ENCODE measurements around the gene UBL7. TPM values are rescaled to one million over a fixed set of nuclear protein-coding genes. Genes with fewer than 3 reads are reported as not detected.
A peak's percentile ranks its signal among the peaks of the same experiment; 100 is the strongest.

UBL7 gene
- total and polyA plus RNA-seq, 8 donors = 32.7 to 68.3 (median 60.1) TPM

GRCh38 chr15:74403588-74403919, 57.4 kb downstream of the UBL7 start:
- Histone ChIP-seq H3K27ac (peak overlapping the region in 1 of 2 donors; percentile 72), H3K36me3 (no peaks in the 10 kb centered on the region), H3K27me3 (peaks cover 0 to 8% of the 10 kb centered on the region in 2 donors), H3K4me3 (no peak overlapping the region), H3K4me1 (peaks cover 5 to 37% of the 10 kb centered on the region in 2 donors), H3K9me3 (no peaks in the 10 kb centered on the region)
- ATAC-seq (no peak), DNase-seq (no peak)
- no peak for TF ChIP-seq CTCF (IDR thresholded peaks at IDR 0.05)
- intact Hi-C loops (cut with DNase I) = no loop called here

DNA sequence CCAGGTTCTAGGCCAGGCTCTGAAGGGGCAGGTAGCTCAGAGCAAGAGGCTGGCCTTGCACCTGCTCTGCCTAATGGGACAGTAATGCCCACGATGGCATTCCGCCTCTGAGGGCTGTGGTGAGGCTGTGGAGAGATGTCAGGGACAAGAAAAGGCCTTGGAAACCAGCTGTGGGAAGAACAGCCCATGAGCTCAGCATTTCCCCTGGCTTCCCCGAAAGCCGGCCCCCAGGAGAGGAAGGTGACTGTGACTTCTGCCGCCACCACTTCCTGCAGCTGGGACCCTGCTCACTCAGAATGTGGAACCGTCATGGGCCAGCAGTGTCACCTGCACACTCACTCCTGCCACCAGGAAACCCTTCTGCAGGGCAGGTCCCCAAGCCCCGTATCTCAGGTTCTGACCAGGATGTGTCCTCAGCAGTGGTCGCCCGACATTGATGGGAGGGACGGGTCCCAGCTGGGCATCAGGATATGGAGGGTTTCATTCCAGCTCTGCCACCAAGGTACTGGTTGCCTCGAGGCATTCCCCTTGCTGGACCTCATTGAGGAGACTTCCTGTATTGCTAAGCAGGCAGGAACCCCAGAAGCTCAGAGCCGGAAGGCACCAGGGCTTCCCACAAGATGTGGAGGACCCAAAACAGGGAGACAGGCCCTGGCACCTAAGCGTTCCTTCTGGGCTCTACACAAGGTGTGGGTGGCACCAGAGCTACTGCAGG, 57.9 kb downstream of the UBL7 start:
- TF ChIP-seq CTCF (IDR thresholded peaks at IDR 0.05) = no peak
- Histone ChIP-seq H3K4me3 (no peak overlapping the region), H3K9me3 (no peaks in the 10 kb centered on the region), H3K36me3 (no peaks in the 10 kb centered on the region), H3K27me3 (peaks cover 0 to 8% of the 10 kb centered on the region in 2 donors), H3K4me1 (peaks cover 5 to 37% of the 10 kb centered on the region in 2 donors), H3K27ac (peak overlapping the region in 1 of 2 donors; percentile 72)
- peak in 1 of 4 donors; percentile 85 for DNase-seq
- no peak for ATAC-seq
- intact Hi-C loops (cut with DNase I) = no loop called here

DNA sequence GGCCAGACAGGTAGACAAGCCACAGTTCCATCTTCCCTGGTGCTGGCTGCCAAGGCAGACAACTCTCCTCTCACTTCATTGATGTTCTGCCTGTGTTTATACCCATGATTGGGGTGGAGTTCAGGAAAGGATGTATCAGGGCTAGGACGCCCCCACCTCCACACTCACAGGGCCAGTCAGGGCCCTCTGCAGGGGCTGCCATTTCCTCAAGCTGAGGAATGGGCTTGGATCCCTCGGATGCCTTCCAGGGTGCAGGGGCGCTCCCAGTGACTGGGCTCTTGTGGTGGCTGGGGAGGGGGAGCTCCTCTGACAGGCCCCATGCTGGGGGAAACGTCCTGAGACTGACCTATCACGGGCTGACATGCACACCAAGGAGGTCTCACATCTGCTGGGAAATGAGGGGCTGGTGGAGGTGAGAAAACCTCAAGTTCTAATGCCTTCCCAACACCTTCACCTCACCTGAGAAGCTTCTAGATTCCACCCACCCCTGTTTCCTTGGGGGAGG, 58.6 kb downstream of the UBL7 start:
- peaks cover 5 to 37% of the 10 kb centered on the region in 2 donors for H3K4me1 ChIP-seq
- no peak for DNase-seq
- intact Hi-C loops (cut with DNase I) = no loop called here
- H3K36me3 ChIP-seq = no peaks in the 10 kb centered on the region
- H3K27ac ChIP-seq = peak overlapping the region in 1 of 2 donors; percentile 72
- no peak for ATAC-seq
- peaks cover 0 to 8% of the 10 kb centered on the region in 2 donors for H3K27me3 ChIP-seq
- H3K9me3 ChIP-seq = no peaks in the 10 kb centered on the region
- no peak overlapping the region for H3K4me3 ChIP-seq
- TF ChIP-seq CTCF (IDR thresholded peaks at IDR 0.05) = no peak

DNA sequence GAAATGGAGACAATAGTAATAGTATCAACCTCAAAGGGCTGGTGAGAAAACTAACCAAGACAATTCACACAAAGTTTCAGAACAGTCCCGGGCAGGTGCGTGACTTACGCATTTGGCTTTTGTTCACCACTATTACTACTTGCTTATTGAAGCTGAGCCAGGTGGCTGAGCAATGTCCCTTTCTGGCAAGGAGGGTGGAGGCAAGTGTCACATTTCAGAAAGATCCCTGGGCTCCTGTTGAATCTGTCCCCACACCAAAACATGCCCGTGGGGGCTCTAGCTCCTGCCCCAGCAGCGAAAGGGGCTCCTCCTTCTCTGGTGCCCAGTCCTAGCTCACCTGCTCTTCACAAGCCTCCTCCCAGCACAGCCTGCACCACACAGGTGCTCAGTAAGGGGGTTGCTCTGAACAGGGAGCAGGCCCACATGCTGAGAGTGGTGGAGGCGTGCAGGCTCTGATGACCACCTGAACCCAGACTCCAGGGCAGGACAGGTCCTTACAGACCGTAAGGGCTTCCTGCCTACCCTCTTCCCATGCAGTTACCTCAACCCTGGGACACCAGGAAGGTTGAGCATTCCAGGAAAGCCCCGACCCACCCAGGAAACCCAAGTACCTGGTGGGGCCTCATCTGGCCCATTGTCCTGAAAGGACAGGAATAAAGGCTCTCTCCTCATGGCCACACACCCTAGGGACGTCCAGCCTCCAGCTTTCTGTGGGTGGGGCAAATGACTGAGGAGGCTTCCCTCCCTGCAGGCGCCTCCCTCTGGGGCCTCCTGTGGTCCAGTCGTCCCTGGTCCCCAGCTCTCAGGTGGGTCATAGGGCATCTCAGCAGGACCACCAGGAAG, 59.8 kb downstream of the UBL7 start:
- TF ChIP-seq CTCF (IDR thresholded peaks at IDR 0.05) = no peak
- intact Hi-C loops (cut with DNase I) = no loop called here
- peaks cover 0 to 8% of the 10 kb centered on the region in 2 donors for H3K27me3 ChIP-seq
- H3K36me3 ChIP-seq = no peaks in the 10 kb centered on the region
- no peaks in the 10 kb centered on the region for H3K9me3 ChIP-seq
- no peak overlapping the region for H3K4me3 ChIP-seq
- no peak overlapping the region for H3K27ac ChIP-seq
- peaks cover 5 to 37% of the 10 kb centered on the region in 2 donors for H3K4me1 ChIP-seq
- ATAC-seq (no peak), DNase-seq (no peak)

DNA sequence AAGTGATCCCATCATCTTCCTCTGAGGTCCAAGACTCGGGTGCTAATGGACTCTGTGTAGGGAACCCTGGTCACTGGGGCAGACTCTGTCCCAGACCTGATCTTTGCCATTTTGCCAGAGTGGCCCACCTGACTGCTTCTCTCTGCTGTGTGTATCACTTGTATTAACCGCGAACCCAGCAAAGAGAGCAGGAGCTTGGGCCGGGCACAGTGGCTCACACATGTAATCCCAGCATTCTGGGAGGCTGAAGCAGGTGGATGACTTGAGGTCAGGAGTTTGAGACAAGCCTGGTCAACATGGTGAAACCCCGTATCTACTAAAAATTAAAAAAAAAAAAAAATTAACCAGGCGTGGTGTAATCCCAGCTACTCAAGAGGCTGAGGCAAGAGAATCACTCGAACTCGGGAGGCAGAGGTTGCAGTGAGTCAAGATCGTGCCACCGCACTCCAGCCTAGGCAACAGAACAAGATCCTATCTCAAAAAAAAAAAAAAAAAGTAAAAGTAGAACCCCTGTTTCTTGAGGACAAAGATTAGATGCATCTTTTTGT, 60.6 kb downstream of the UBL7 start:
- intact Hi-C loops (cut with DNase I) = no loop called here
- Histone ChIP-seq H3K4me1 (peaks cover 5 to 37% of the 10 kb centered on the region in 2 donors), H3K4me3 (no peak overlapping the region), H3K27me3 (peaks cover 0 to 8% of the 10 kb centered on the region in 2 donors), H3K27ac (no peak overlapping the region), H3K36me3 (no peaks in the 10 kb centered on the region), H3K9me3 (no peaks in the 10 kb centered on the region)
- DNase-seq = no peak
- no peak for TF ChIP-seq CTCF (IDR thresholded peaks at IDR 0.05)
- ATAC-seq = no peak
